DMS153 treated with DMSO at 0.1 percent for 48 hours (cell line): ENCODE data around the gene NIPAL1.

Source experiments
- DNase-seq: peaks from one replicate; lab custom pipeline; 2025; ENCODE audit not compliant: unreplicated experiment; lab: John Stamatoyannopoulos, UW

Gene NIPAL1

GRCh38 chr4:48025005-48025404 lies 8.4 kb downstream of the NIPAL1 start:
- no peak for DNase-seq

GRCh38 chr4:48027653-48028052 lies 11.1 kb downstream of the NIPAL1 start:
- no peak for DNase-seq

GRCh38 chr4:48028696-48029095 lies 12.1 kb downstream of the NIPAL1 start:
- DNase-seq = no peak

DNA sequence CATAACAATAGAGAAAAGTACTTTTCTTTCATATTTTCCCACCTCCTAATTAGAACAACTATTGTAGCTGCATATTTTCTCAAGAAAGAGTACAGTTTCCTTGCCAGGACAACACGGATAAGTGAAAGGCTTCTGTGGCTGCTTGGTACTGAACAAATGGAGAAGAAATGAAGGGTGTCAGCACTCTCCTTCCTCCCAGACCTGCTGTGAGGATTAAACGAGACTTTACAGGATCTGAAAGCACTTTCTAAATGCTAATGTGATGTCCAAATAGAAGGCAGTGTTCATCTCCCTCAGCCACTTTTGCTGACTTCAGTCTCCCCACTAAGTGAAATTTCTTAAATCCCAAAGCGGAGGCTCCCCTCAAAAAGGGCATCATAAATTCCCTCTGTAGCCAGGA lies 13.9 kb downstream of the NIPAL1 start:
- DNase-seq = no peak

DNA sequence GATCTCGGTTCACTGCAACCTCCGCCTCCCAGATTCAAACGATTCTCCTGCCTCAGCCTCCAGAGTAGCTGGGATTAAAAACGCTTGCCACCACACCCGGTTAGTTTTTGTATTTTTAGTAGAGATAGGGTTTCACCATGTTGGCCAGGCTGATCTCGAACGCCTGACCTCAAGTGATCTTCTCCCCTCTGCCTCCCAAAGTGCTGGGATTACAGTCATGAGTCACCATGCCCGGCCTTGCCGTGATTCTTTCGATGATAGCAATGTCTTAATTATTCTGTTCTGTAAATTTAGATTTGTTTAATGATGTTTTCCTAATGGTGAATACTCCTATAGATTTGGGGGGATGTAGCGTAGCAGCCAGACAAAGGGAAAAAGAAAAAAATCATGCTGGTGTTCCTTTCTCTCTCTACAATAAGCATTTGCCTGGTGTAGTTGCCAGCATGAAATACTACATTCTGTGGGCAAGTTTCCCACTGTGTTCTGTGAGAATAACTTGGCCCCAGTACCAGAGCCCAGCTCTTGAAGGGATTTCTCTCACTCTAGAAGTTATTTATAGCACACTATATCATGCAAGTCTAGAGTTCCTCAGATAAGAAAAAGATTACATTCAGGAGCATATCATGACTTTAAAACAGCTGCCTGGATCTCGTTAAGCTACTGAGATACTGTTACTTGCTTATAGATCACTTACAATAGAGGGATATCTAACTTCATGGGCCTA lies 15.4 kb downstream of the NIPAL1 start:
- no peak for DNase-seq

GRCh38 chr4:48032721-48033120 lies 16.1 kb downstream of the NIPAL1 start:
- DNase-seq = no peak

GRCh38 chr4:48033412-48033811 lies 16.8 kb downstream of the NIPAL1 start:
- DNase-seq = no peak

DNA sequence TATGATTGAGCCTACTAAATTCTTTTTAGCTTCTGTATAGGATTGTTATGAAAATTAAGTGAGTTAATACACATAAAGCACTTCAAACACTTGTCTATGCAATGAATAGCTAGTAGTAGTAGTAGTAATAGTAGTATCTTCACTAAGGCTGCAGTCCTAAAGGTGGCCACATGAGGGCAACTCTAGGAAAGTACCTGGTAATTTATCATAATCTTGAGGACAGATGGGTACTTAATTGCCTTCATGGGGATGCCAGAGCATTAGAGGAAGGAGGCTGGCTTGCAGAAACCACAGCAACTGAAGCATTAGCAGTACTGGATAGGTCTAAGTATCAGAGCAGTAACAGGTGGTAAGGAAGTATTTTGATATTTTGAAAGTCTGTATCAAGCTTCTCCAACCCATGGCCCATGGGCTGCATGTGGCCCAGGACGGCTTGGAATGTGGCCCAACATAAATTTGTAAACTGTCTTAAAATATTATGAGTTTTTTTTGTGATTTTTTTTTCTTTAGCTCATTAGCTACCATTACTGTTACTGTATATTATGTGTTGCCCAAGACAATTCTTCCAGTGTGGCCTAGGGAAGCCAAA lies 17.3 kb downstream of the NIPAL1 start:
- DNase-seq = no peak

- DNase-seq = no peak
Observed at GRCh38 chr4:48035952-48036351, 19.4 kb downstream of the NIPAL1 start.

DNA sequence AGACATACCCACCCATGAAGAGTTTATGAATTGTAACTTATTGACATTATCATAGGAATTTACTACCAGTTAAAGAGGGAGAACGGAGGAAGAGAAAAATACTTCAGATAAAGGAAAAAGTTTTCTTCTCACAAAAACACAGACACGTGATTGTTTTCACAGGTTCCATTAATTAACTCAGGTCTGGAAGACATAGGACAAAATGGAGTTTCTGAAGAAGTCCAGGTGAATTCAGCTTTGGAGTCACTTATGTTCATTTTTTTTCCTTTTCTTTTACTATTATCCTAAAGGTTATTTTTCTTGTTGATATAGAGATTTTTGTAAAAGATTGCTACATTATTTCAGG lies 20.5 kb downstream of the NIPAL1 start:
- DNase-seq = no peak

DNA sequence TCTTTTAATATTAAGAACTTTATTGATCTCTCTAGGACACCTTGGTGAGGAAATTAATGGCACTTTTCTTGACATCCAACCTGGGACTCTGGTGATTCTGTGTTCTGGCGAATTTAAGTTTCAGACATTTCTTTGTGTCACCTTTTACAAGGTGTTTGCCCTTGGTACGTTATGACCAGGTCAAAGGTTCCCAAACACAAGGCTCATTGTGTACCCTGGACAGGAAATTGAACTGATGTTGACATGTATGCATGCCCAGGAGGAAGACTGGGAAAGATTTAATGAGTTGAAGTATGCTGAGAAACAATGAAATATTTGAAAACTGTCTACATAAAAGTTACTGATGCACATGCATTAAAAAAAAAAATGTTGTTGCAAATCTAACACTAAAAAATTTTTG lies 22.1 kb downstream of the NIPAL1 start:
- no peak for DNase-seq

- no peak for DNase-seq
Observed at GRCh38 chr4:48039561-48039960, 23.0 kb downstream of the NIPAL1 start.

DNA sequence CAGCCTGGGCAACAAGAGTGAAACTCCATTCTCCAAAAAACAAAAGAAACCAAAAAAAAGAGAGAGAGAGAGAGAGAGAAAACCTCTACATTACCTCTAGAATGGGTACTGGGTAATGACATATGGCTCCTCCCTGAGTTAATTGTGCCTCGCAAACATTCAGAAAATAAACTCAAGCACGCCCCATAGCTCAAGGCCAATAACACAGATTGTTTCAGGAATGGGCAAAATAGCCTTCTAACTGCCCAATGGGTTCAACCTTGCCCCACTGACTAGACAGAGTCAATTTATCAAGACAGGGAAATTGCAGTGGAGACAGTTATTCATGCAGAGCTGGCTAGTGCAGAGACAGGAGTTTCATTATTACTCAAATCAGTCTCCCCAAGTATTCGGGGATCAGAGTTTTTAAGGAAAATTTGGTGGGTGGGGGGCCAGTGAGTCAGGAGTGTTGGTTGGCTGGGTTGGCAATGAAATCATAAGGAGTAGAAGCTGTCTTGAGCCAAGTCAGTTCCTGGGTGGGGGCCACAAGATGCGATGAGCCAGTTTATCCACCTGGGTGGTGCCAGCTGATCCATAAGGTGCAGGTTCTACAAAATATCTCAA lies 25.1 kb downstream of the NIPAL1 start:
- no peak for DNase-seq

GRCh38 chr4:48042979-48043461 lies 26.4 kb downstream of the NIPAL1 start:
- DNase-seq = no peak

- DNase-seq = no peak
Observed at GRCh38 chr4:48043504-48043903, 26.9 kb downstream of the NIPAL1 start.

GRCh38 chr4:48044298-48044697 lies 27.7 kb downstream of the NIPAL1 start:
- DNase-seq = no peak

DNA sequence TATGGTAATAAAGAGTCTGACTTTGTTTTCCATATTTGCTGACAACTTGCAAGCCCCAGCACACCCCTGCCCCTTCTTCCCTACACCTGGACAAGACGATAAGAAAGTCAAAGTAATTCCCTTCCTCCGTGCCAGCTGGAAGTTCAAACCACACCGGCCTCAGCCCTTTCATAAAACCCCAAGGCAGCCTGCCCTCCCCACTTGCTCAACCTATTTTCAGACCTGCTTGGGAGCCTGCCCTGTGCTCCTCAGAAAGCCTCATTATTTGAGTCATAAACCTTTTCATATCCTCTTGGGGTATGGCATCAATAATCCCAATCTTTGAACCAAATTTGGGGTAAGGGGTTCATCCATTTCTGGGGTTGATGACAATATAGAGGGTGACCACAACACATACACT lies 29.5 kb downstream of the NIPAL1 start:
- DNase-seq = no peak

- no peak for DNase-seq
Observed at GRCh38 chr4:48047421-48047844, 30.9 kb downstream of the NIPAL1 start.

GRCh38 chr4:48047896-48048295 lies 31.3 kb downstream of the NIPAL1 start:
- DNase-seq = no peak

GRCh38 chr4:48049483-48049882 lies 32.9 kb downstream of the NIPAL1 start:
- DNase-seq = no peak

- no peak for DNase-seq
Observed at GRCh38 chr4:48051078-48051477, 34.5 kb downstream of the NIPAL1 start.
